WI38 (cell line): Measurements from ENCODE around the gene PEX10.
"Not testable (repeated sequence)": the region's sequence is repeated elsewhere in the genome, so short reads cannot be mapped to it uniquely, and the experiment has no call there.

Experiments
- H3K4me3 ChIP-seq: 2 replicates; pipeline ENCODE4 v1.5.1; 2011; ENCODE audit warnings: low read depth, mild to moderate bottlenecking, control low read depth, low read length
- TF ChIP-seq, protein P1 (sequence below): IDR thresholded peaks from 2 replicates; pipeline ENCODE4 v1.5.1; 2012; ENCODE audit warnings: low read depth, mild to moderate bottlenecking, control low read depth, low read length

Gene PEX10

DNA sequence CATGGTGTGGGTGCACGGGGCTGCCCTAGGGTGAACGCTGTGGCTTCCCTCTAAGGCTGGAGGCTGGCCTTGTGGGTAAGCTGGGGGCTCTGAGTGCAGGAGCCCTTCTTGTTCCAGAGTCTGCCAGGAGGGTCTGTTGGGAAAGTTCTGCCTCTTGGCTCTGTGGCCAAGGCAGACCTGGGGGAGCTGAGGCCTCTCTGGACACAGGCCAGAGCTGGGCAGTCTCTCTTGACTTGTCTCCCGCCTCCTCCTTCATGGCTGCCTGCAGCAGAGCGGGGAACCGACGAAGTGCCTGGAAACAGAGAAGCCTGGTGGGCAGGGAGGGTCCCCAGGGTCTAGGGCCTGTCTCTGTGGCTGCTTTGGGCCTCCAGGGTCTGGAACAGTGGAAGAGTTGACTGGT lies 30.3 kb upstream of the PEX10 start:
- TF ChIP-seq, protein P1, sequence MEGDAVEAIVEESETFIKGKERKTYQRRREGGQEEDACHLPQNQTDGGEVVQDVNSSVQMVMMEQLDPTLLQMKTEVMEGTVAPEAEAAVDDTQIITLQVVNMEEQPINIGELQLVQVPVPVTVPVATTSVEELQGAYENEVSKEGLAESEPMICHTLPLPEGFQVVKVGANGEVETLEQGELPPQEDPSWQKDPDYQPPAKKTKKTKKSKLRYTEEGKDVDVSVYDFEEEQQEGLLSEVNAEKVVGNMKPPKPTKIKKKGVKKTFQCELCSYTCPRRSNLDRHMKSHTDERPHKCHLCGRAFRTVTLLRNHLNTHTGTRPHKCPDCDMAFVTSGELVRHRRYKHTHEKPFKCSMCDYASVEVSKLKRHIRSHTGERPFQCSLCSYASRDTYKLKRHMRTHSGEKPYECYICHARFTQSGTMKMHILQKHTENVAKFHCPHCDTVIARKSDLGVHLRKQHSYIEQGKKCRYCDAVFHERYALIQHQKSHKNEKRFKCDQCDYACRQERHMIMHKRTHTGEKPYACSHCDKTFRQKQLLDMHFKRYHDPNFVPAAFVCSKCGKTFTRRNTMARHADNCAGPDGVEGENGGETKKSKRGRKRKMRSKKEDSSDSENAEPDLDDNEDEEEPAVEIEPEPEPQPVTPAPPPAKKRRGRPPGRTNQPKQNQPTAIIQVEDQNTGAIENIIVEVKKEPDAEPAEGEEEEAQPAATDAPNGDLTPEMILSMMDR: no peak

DNA sequence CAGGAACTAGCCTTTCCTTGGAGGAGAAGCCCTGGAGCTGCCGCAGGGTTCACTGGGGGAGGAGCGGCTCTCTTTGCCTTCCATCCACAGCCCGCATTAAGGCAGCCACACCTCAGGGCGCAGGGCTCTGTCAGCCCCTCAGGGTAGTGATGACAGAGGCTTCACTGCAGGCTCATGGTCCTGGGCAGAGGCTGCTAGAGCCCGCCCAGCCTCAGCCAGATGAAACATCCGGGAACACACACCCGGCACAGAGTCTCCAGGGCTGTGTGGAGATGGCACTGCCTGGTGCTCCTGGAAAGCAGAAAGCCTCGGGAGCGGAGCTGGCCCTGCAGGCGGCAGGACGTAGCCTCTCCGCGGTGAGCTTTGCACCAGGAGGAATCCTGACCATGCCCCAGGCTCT lies 29.4 kb upstream of the PEX10 start:
- TF ChIP-seq, protein P1: no peak

More for the DNA sequence above, 30.3 kb upstream of the PEX10 start:
- no peak overlapping the region for H3K4me3 ChIP-seq

DNA sequence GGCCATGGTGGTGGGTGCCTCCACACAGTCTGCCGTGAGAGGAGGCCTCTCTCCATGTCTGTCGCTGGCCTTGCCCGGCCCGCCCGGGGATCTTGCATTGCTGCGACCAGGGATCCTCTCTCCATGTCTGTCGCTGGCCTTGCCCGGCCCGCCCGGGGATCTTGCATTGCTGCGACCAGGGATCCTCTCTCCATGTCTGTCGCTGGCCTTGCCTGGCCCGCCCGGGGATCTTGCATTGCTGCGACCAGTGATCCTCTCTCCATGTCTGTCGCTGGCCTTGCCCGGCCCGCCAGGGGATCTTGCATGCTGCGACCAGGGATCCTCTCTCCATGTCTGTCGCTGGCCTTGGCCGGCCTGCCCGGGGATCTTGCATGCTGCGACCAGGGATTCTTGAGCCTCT lies 28.0 kb upstream of the PEX10 start:
- H3K4me3 ChIP-seq: not testable (repeated sequence)

More for the DNA sequence above, 29.4 kb upstream of the PEX10 start:
- no peak overlapping the region for H3K4me3 ChIP-seq

DNA sequence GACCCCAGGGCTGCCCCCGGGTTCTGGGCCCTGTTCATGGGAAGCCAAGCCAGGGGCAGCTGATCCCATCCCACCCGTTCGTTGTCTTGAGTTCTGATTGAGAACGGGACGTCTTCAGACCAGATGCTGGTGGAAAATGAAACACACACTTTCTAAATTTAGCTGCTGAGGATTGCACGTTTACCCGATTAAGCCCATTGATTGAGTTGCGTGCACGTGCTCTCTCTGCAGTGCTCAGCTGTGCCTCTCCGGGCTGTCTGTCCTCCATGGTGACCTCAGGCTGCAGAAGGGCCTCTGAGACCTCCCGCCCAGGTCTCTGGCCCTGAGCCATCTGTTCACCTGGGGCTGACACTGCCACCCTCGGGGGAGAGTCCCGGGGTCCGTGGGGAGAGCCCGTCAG lies 27.0 kb upstream of the PEX10 start:
- H3K4me3 ChIP-seq: no peak overlapping the region
- TF ChIP-seq, protein P1: no peak

DNA sequence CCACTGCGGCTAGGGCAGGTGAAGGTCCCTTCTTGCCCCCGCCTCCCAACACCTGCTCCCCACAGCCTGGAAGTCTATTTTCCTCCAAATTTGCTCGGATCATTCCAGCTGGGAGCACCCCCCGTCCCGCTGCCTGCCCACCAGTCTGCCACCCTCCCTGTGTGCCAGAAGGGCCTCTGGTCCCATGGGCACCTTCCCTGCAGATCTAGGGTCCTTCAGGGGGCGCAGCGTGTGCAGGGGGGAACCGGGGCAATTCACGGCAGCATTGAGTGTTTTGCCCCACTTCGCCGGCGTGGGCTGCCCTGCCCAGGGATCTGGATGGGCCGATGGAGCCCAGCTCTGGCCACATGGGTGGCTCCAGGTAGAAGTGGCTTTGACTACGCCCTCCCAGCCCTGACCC lies 26.3 kb upstream of the PEX10 start:
- TF ChIP-seq, protein P1: no peak
- no peak overlapping the region for H3K4me3 ChIP-seq

DNA sequence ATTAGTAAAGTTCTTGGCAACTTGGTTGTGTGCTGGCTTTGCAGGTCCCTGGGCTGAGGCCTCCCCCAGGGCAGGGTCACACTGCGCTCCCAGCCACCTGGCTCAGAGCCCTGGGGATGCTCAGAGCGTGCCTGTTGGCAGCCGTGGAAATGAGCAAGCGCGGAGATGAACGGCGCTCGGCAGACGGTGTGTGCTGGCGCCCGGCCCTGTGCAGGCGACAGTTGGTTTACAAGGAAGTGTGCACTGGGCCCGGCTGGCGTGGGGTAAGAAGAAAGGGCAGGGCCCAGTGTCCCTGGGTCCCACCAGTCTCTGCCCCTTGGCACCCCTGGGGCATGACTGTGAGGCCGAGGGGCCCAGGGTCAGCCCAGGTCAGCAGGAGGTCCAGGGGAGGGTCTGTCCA lies 25.7 kb upstream of the PEX10 start:
- H3K4me3 ChIP-seq: no peak overlapping the region
- TF ChIP-seq, protein P1: no peak

DNA sequence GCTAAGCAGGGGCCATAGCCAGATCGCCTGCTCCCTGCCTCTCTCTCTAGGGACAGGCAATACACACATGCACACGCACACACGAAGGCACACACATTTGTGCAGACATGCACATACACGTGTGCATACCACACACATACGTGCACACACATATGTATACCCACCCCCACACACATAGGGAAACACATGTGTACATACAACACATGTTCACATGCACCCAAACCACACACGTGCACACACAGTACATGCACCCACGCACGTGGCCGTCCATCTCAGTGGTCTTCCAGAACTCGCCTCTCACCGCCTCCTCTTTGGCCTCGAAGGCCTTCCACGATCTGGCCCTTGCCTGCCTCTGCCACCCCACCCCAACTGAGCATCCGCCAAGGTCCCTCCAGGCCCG lies 25.3 kb upstream of the PEX10 start:
- H3K4me3 ChIP-seq: no peak overlapping the region
- TF ChIP-seq, protein P1: no peak

DNA sequence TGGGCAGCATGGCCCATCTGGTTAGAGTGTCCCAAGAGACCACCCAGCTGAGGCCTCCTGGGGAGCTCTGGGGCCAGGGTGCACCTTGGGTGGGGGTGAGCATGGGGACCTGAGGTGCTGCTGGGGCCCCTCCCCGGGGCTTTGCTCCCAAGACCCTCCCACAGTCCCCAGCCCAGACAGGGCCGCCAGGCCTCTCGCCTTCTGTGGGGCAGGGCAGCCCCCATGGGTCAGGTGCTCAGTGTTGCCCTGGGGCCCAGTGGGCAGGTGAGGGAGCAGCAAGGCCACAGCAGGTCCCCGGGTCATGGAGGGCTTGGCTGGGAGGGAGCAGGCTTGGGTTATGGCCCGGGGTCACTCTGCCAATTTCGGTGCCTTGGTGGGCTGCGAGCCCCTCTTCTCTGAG lies 24.5 kb upstream of the PEX10 start:
- no peak overlapping the region for H3K4me3 ChIP-seq
- TF ChIP-seq, protein P1: no peak
